ENCODE measurements around the gene ZNF587B.
"Not testable (repeated sequence)": the region's sequence is repeated elsewhere in the genome, so short reads cannot be mapped to it uniquely, and the experiment has no call there.

The ZNF587B gene

GRCh38 chr19:57830071-57830602, at the start of gene ZNF587B:
Gene ZNF587B (plus strand): TSS chr19:57830299. CDS start chr19:57830529, 230 bp downstream.
- DNase-seq = no peak

DNA sequence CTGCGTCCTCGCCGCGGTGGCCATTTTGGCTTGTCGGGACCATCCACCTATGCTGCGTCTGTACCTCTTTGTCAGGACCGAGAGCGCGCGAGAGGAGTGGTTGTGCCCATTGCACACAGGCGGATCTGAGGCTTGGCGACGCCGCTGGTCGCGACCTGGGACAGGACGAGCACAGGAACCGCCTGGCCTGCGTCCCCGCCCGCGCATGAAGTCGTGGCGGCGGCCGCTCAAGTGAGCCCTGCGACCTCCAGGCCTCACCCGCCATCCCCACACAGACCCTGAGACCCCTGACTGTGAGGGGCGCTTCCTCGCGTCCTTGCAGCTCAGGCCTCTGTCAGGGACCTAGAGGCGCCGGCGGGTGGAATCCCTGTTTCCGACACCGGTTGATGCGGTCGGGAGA, 43.8 kb upstream of the ZNF587B start:
- no peak for DNase-seq

- DNase-seq = no peak
Observed at GRCh38 chr19:57786906-57787305, 43.2 kb upstream of the ZNF587B start.

DNA sequence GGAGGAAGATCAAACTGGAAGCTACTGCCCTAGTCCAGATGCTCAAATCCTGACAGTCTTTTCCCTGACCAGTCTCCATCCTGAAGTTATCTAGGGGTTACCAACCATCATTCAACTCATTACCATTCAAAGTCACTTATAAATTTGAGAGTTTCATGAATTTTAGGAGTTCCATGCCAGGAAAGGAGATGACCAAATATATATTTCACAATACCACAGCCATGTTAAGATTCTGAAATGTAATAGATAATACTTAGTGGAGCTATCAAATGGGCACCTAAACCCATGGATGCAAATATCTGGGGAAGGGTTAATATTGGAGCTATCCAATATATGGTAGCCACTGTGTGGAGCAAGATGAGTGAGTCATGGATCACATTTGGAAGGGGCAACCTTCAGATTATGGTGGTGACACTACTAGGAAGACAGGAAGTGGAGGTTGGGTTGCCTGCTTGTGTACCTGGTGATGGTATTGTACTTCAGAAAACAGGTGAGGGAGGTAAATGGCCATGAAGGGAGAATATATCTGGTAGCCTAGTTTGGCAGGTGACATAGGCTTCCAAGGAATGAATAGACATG, 41.9 kb upstream of the ZNF587B start:
- DNase-seq = no peak

DNA sequence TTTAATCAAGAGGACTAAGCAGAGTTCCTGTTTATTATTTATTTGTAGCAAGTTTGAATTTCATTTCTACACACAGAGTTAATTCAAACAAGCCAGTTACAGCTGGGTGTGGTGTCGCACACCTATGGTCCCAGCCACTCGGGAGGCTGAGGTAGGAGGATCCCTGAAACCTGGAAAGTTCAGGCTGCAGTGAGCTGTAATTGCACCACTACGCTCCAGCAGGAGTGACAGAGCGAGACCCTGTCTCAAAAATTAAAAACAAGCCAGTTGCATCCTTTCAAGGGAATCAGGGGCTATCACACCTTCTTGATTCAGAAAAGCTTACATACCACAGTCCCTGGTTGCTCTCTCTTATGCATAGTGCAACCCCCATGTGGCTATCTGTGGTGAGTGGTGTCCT, 40.8 kb upstream of the ZNF587B start:
- DNase-seq = no peak

DNA sequence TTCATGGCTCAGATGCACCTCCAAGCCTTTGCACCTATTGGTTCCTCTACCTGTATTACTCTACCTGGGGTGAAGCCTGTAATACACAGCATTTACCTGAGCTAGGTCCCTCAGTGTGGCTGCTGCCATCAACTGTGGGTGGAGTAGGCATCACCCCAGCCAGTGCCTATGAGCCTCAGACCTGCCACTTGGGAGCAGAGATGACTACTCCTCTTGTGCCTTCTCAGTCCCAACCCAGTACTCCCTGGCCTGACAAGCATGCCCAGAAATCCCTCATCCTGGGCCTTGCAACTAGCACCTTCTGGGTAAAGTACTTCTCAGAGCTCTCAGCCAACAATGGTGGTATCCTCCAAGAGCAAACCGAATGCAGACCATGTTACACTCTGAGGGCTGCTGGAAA, 33.5 kb upstream of the ZNF587B start:
- not testable (repeated sequence) for DNase-seq

- no peak for DNase-seq
Observed at GRCh38 chr19:57800696-57801095, 29.4 kb upstream of the ZNF587B start.

DNA sequence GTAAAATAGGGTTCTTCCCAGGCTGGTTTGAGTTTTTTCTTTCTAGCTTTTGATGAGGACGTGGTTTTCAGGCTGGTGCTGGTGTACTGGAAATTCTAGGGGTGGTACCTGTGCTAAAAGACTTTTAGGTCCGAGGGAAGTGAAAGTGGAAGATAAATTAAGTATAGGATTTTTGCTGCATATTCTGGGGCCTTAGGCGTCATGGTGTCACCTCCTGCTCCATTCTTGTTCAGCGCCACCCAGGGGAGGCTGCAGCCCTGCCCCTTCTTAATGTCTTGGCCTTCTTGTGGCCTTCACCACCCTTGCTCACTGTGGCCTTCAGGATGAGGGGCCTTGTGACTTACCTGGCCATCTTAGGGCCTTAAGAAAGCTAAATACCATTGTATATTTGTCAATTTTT, 27.8 kb upstream of the ZNF587B start:
- no peak for DNase-seq

DNA sequence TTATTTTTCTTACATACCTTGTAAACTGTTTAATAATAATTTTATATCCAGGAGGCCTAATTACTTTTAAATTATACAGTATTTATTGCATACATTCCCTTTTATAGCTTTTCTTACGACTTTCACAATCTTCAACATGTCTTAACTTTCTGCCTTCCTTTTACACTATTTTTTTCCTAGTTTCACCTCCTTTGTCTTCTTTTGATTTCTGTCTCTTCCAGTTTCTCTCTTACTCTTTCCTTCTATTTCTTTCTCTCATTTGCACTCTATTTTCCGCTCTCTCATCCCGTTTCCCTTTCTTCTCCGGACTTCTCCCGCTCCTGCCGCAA, 26.9 kb upstream of the ZNF587B start:
- DNase-seq = no peak

DNA sequence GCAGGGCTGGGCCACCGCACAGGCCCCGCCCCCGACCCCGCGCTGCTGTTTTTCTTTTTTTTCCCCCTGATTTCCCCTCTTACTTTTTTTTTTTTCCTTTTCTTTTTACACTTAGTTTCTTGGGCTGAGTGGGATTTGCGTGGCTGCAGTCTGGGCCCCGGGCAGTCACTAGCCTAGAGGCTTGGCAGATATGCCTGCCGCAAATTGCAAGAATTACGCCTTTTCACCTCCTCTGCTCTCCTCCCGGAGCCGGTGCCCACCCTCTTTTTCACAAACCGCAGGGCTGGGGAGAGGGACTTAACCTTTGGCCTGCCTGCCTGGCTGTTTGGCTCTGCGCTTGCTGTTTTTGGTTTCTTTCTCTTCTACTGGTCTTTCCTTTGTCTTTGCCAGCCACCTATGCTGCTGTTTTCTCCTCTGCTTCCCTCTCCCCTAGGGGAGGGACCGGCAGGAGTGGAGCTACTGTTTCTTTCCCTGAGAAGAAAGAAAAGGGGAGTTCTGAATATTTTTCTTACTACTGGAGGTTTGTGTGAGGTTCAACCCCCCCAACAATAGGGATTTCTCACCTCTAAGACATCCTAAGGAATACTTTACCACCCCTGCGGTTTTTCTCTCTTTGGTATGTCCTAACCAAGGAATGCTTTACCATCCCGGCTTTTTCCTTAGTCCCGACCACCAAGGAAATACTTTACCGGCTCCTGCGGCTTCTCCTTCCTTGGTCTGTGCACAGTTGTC, 26.3 kb upstream of the ZNF587B start:
- DNase-seq = no peak

- no peak for DNase-seq
Observed at GRCh38 chr19:57807541-57807940, 22.6 kb upstream of the ZNF587B start.

DNA sequence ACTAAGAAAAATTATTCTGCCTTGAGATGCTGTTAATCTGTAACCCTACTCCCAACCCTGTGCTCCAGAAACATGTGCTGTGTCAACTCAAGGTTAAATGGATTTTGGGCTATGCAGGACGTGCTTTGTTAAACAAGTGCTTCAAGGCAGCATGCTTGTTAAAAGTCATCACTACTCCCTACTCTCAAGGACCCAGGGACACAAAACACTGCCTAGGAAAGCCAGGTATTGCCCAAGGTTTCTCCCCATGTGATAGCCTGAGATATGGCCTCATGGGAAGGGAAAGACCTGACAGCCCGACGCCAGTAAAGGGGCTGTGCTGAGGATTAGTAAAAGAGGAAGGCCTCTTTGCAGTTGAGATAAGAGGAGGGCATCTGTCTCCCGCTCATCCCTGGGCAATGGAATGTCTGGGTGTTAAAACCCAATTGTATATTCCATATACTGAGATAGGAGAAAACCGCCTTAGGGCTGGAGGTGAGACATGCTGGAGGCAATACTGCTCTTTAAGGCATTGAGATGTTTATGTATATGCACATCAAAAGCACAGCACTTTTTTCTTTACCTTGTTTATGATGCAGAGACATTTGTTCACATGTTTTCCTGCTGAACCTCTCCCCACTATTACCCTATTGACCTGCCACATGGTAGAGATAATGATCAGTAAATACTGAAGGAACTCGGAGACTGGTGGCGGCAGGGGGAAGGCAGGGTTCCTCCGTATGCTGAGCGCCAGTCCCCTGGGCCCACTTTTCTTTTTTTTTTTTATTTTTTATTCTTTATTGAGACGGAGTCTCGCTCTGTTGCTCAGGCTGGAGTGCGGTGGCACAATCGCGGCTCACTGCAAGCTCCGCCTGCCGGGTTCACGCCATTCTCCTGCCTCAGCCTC, 19.4 kb upstream of the ZNF587B start:
- not testable (repeated sequence) for DNase-seq

DNA sequence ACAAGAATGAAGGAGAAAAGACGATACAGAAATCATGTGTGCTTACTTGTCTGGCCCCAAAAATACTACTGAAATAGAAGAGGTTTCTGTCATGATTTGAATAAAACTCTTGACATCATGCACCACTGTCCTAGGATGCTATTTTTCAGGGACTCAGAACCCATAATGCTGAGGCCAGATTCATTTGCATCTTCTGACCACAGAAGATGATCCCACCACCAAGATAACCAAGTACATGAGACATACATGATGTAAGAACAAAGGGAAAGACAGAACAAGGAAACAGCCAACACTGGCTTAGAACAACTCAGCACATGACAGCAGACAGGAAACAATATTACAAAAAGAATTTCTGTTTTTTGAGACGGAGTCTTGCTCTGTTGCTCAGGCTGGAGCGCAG, 17.9 kb upstream of the ZNF587B start:
- no peak for DNase-seq

DNA sequence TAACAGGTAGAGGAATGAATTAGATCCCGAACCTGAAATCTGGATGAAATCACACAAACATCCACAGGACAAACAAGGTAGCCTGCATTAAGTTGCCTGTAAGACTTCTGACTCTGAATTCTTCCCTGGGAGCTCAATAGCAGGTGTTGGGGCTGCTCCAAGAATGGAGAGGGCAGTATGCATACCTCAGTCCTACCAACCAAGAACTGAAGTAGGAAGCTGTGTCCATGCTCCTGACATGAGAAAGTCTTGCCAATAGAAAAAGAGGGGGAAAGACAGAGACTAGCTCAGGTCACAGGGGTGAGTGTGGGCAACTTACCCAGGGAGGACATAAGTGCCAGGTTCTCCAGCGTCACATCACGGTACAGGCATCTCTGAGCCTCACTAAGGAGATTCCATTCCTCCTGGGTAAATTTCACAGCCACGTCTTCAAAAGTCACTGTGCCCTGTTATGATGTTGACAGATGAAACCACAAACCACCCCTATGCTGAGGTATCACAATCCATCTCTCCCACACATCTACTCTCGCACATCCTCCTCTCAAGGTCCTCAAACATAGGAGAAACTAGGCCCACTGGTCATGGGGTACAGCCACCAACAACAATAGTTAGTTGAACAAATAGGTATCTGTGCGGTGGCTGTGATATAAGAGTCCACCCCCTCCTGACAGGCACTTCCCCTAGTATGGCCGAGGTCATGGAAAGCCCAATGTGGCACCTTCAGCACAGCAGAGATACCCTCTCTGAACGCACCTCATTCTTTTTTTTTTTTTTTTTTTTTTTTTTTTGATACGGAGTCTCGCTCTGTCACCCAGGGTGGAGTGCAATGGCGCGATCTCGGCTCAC, 16.9 kb upstream of the ZNF587B start:
- not testable (repeated sequence) for DNase-seq

- no peak for DNase-seq
Observed at GRCh38 chr19:57813919-57814504, 16.1 kb upstream of the ZNF587B start.

DNA sequence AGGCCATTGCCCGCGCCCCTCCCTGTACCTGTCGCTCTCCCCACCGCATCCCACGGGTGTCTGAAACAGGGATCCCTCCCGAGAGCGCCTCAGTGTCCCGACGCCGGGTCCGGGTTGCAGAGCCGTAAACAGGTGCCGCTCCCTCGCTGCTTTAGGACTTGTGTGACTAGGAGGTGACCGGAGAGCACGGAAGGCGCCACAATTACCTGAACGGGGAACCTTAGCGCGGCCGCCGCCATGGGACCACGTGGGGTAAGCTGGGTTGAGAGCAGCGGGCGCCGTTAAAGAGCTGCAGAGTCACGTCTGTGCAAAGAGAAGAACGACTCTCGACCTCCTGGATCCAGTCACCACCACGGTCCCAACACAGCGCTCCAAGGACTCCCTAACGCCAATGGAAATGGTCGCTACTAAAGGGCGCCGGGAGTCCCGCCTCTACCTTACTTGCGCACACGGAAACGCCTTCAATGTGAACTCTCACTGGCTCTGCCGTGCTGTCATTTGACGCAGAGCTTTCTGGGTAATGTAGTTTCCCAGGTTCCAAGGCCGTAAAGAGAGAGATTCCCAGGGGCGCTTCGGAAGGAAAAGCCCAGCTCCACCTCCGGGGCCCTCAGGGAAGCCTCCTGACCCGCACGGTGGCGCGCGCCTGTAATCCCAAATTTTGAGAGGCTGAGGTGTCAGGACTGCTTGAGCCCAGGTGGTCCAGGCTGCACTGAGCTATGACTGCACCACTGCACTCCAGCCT, 15.4 kb upstream of the ZNF587B start, which contains the start of gene ZNF552:
TSS of gene ZNF552 (minus strand) at position 409 of the 742 bp plus-strand sequence. CDS start at position 239, 170 bp downstream.
- DNase-seq = peak; percentile 88 to 94

- no peak for DNase-seq
Observed at GRCh38 chr19:57815247-57816075, 14.6 kb upstream of the ZNF587B start.

DNA sequence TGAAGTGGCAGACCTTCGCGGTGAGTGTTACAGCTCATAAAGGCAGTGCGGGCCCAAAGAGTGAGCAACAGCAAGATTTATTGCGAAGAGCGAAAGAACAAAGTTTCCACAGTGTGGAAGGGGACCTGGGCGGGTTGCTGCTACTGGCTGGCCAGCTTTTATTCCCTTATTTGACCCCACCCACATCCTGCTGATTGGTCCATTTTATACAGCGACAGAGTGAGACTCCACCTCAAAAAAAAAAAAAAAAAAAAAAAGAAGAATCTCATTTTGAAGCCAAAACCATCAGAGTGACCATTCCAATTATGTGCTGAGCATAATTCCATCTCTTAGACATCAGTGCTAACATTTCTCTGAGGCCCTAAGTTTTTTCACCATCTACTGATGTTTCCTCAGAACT, 13.4 kb upstream of the ZNF587B start:
- DNase-seq = no peak

GRCh38 chr19:57817976-57818375, 12.1 kb upstream of the ZNF587B start:
- DNase-seq = no peak

DNA sequence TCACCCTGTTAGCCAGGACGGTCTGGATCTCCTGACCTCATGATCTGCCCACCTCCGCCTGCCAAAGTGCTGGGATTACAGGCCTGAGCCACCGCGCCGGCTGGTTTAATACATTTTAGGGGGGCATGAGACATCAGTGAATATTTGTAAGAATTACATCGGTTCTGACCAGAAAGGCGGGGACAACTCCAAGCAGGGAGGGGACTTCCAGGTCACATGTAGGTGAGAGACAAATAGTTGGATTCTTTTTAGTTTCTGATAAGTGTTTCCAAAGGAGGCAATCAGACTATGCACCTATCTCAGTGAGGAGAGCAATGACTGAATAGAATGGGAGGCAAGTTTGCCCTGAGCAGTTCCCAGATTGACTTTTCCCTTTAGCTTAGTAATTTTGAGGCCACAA, 11.7 kb upstream of the ZNF587B start:
- DNase-seq = no peak

Measured in NCI-H446 (cell line).